HEK293T (cell line): ENCODE measurements around the gene SCAF11.

Source experiments
- ARNT ChIP-seq: fragments of 450-650 bp; IDR thresholded peaks from 2 replicates; pipeline ENCODE4 v1.6.1; 2017; ENCODE audit warnings: mild to moderate bottlenecking
- FOXM1 ChIP-seq: fragments of 450-650 bp; IDR thresholded peaks from 2 replicates; pipeline ENCODE4 v1.6.1; 2017; ENCODE audit warnings: mild to moderate bottlenecking, borderline replicate concordance
- HDGF ChIP-seq: fragments of 450-650 bp; IDR thresholded peaks from 2 replicates; pipeline ENCODE4 v1.6.1; 2017; ENCODE audit warnings: antibody characterized with exemption, borderline replicate concordance
- L3MBTL2 ChIP-seq: fragments of 450-650 bp; conservative IDR thresholded peaks from 2 replicates; pipeline ENCODE4 v1.6.1; 2016; ENCODE audit warnings: mild to moderate bottlenecking
- LEF1 ChIP-seq: fragments of 450-650 bp; IDR thresholded peaks from 2 replicates; pipeline ENCODE4 v1.6.1; 2017; ENCODE audit warnings: mild to moderate bottlenecking, borderline replicate concordance
- SP1 ChIP-seq: fragments of 450-650 bp; IDR thresholded peaks from 2 replicates; pipeline ENCODE4 v1.6.1; 2017

DNA sequence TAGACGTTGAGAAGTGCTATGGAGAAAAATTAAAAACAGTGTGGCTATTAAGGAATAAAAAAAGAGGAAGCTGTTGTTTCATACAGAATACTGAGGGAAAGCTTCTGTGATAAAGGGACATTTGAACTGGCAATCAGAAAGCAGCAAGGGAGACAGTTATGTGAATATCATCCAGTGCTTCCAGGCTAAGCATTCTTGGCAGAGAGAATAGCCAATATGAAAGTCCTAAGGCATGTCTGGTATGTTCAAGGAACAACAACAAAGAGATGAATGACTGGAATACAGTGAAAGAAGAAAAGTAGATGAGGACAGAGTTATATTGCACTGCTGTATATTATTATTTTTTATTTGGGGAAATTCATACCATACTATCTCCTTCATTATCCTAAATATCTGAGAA is 23.9 kb downstream of the SCAF11 start:
- TF ChIP-seq LEF1 = no peak
- TF ChIP-seq HDGF = no peak
- no peak for TF ChIP-seq ARNT
- no peak for TF ChIP-seq FOXM1
- TF ChIP-seq L3MBTL2 = no peak
- TF ChIP-seq SP1 = no peak
